ENCODE data around the gene OVOL3. TPM values are rescaled to one million over a fixed set of nuclear protein-coding genes. Genes with fewer than 3 reads are reported as not detected.

OVOL3 gene
- total RNA-seq, 1 donor from 2014 or later, result not detected

- FAIRE-seq (no peak), DNase-seq (ENCODE audit: low spot score in 2 of 2) (peak; percentile 37 to 74)
Observed at GRCh38 chr19:36152352-36153091, 41.6 kb downstream of the OVOL3 start, which contains the start of gene COX7A1. TSS of gene COX7A1 (minus strand) at chr19:36152447. CDS start at chr19:36152407, 40 bp downstream.

GRCh38 chr19:36153126-36153525, 42.2 kb downstream of the OVOL3 start:
- DNase-seq (ENCODE audit: low spot score in 2 of 2) (no peak), FAIRE-seq (no peak)

DNA sequence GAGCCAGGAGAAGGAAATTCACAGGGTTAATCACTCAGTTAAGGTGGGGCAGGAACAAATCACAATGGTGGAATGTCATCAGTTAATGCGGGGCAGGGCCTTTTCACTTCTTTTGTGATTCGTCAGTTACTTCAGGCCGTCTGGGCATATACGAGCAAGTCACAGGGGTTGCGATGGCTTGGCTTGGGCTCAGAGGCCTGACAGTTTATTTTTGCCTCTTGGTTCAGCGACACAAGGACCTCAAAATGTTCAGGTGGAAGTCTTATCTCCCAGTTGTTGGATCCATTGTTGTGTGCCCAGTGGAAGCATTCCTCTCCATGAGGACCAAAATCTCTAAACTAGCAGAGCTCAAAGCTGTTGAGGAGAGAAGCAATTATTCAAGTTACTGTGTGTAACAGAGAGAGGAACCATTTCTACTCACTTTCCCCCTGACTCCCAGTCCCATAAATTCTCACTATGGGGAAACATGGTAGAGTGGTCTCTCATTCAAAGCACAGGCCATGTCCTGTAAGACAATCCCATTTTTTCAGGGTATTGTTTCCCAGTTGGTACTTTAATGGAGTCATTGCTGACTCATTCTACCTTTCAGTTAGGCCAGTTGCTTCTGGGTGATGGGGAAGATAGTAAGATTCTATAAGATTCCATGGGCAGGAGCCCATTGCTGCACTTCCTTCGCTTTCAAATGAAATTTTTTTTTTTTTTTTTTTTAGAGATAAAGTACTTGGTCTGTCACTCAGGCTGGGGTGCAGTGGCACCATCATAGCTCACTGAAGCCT, 50.1 kb downstream of the OVOL3 start:
- no peak for DNase-seq (ENCODE audit: low spot score in 2 of 2)
- no peak for FAIRE-seq

Other genes starting within 250 kb of the OVOL3 start
- 214 TPM for gene APLP1, start 242.6 kb upstream of the OVOL3 start, total RNA-seq
- 2.4 TPM for gene NFKBID, start 210.6 kb upstream of the OVOL3 start, total RNA-seq
- gene HCST, start 208.6 kb upstream of the OVOL3 start, total RNA-seq, result 0.41 TPM
- 2.9 TPM for gene TYROBP, start 202.8 kb upstream of the OVOL3 start, total RNA-seq
- 7.7 TPM for gene LRFN3, start 174.8 kb upstream of the OVOL3 start, total RNA-seq
- gene SDHAF1, start 116.0 kb upstream of the OVOL3 start, total RNA-seq, result 13.9 TPM
- not detected for gene SYNE4, start 102.3 kb upstream of the OVOL3 start, total RNA-seq
- gene ALKBH6, start 96.9 kb upstream of the OVOL3 start, total RNA-seq, result 9.0 TPM
- gene CLIP3, start 78.3 kb upstream of the OVOL3 start, total RNA-seq, result 24.9 TPM
- gene THAP8, start 56.9 kb upstream of the OVOL3 start, total RNA-seq, result 2.9 TPM
- 0.82 TPM for gene WDR62, start 56.2 kb upstream of the OVOL3 start, total RNA-seq
- gene POLR2I, start 3.7 kb downstream of the OVOL3 start, total RNA-seq, result 71.3 TPM
- 496 TPM for gene TBCB, start 4.3 kb downstream of the OVOL3 start, total RNA-seq
- gene CAPNS1, start 28.9 kb downstream of the OVOL3 start, total RNA-seq, result 98.6 TPM
- 1.6 TPM for gene COX7A1, start 41.3 kb downstream of the OVOL3 start, total RNA-seq
- gene ZNF565, start 103.5 kb downstream of the OVOL3 start, total RNA-seq, result 19.6 TPM
- gene ZNF146, start 104.0 kb downstream of the OVOL3 start, total RNA-seq, result 86.0 TPM

Data from frontal cortex (tissue), 4 donors.